Karpas-422 (cell line): Measurements from ENCODE around the gene RECQL5. TPM values are rescaled to one million over a fixed set of nuclear protein-coding genes. Genes with fewer than 3 reads are reported as not detected.

Source experiments
- DNase-seq: peaks from one replicate; pipeline ENCODE4 v3.0.0-alpha.2; 2015
- H2AFZ ChIP-seq: fragments of 200-600 bp; sonication (generic); 2 replicates; pipeline ENCODE4 v1.6.1; 2014; ENCODE audit warnings: antibody characterized with exemption, low read length, mixed read lengths
- H3K27ac ChIP-seq: fragments of 200-600 bp; sonication (generic); 2 replicates; pipeline ENCODE4 v1.5.1; 2014; ENCODE audit warnings: mild to moderate bottlenecking, low read length, moderate library complexity
- H3K27me3 ChIP-seq: fragments of 200-600 bp; sonication (generic); 2 replicates; pipeline ENCODE4 v1.6.1; 2014; ENCODE audit warnings: low read length, mixed read lengths
- H3K36me3 ChIP-seq: fragments of 200-600 bp; sonication (generic); 2 replicates; pipeline ENCODE4 v1.6.1; 2014; ENCODE audit warnings: low read length, mixed read lengths; ENCODE audit not compliant: insufficient read depth
- H3K4me1 ChIP-seq: fragments of 200-600 bp; sonication (generic); 2 replicates; pipeline ENCODE4 v1.6.1; 2014; ENCODE audit warnings: mild to moderate bottlenecking, low read length, mixed read lengths
- H3K4me2 ChIP-seq: fragments of 200-600 bp; sonication (generic); 2 replicates; pipeline ENCODE4 v1.6.1; 2014; ENCODE audit warnings: low read length, low read depth, mild to moderate bottlenecking; ENCODE audit not compliant: poor library complexity, severe bottlenecking
- H3K4me3 ChIP-seq: fragments of 200-600 bp; sonication (generic); 2 replicates; pipeline ENCODE4 v1.5.1; 2014; ENCODE audit warnings: mild to moderate bottlenecking, antibody characterized with exemption, low read length, mixed read lengths
- H3K79me2 ChIP-seq: fragments of 200-600 bp; sonication (generic); 2 replicates; pipeline ENCODE4 v1.6.1; 2014; ENCODE audit warnings: mild to moderate bottlenecking, low read length, mixed read lengths
- H3K9ac ChIP-seq: fragments of 200-600 bp; sonication (generic); 2 replicates; pipeline ENCODE4 v1.6.0; 2014; ENCODE audit warnings: low read length
- H3K9me2 ChIP-seq: fragments of 200-600 bp; sonication (generic), shearing (Covaris generic); replicated peaks from 2 replicates; pipeline ENCODE4 v1.6.0; 2014; ENCODE audit warnings: mild to moderate bottlenecking, low read length, moderate library complexity; ENCODE audit not compliant: insufficient read depth
- H3K9me3 ChIP-seq: fragments of 300-700, 200-600 bp; sonication (generic); 2 replicates; pipeline ENCODE4 v1.6.1; 2014; ENCODE audit warnings: low read length, mixed read lengths
- H4K20me1 ChIP-seq: fragments of 200-600 bp; sonication (generic); 2 replicates; pipeline ENCODE4 v1.6.1; 2014; ENCODE audit warnings: mild to moderate bottlenecking, antibody characterized with exemption, low read length, low read depth; ENCODE audit not compliant: insufficient read depth
- total RNA-seq: library from RNA; depleted of rRNA; stranded (reverse); fragments of >200 nt; shearing (Covaris generic); gene quantifications from 2 replicates; pipeline ENCODE4 v1.2.3, GENCODE V29; 2014; ENCODE audit warnings: low replicate concordance

Gene RECQL5
- total RNA-seq, 1 experiment from 2014 or later: 29.4 TPM

GRCh38 chr17:75652934-75653549 is 13.9 kb downstream of the RECQL5 start:
- Histone ChIP-seq H3K9me3 (no peaks in the 10 kb centered on the region), H2AFZ (no peak overlapping the region), H3K9me2 (no peaks in the 10 kb centered on the region), H3K79me2 (no peaks in the 10 kb centered on the region), H4K20me1 (no peaks in the 10 kb centered on the region), H3K27me3 (no peaks in the 10 kb centered on the region), H3K4me2 (no peak overlapping the region), H3K36me3 (peaks cover 9% of the 10 kb centered on the region; the same call in 1 of the 2 replicates), H3K4me3 (no peak overlapping the region), H3K4me1 (peaks cover 2% of the 10 kb centered on the region; the same call in 1 of the 2 replicates), H3K9ac (no peak overlapping the region), H3K27ac (no peak overlapping the region)
- DNase-seq: peak; percentile 77

GRCh38 chr17:75652341-75652740 is 14.6 kb downstream of the RECQL5 start:
- Histone ChIP-seq H3K9ac (no peak overlapping the region), H3K9me2 (no peaks in the 10 kb centered on the region), H3K27ac (no peak overlapping the region), H3K27me3 (no peaks in the 10 kb centered on the region), H2AFZ (no peak overlapping the region), H4K20me1 (no peaks in the 10 kb centered on the region), H3K79me2 (no peaks in the 10 kb centered on the region), H3K4me2 (no peak overlapping the region), H3K36me3 (peaks cover 8% of the 10 kb centered on the region; the same call in 1 of the 2 replicates), H3K9me3 (no peaks in the 10 kb centered on the region), H3K4me1 (peaks cover 2% of the 10 kb centered on the region; the same call in 1 of the 2 replicates), H3K4me3 (no peak overlapping the region)
- DNase-seq: no peak

DNA sequence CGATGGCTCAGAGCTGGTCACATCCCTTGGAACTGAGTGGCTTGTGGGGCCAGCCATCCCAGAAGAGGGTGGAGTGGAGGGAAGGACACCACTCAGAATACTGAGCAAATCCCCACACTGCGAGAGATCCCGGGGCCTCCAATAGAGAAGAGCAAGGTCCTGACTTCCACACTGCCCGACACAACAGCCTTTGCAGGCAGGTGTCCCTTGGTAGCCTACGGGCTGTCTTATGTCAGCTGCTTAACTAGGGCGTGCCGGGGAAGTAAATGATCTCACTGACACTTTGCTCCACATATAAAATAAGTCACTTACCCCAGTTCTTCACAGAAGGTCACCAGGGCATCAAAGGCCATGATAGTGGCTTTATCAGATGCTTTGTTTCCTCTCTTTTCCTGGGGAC is 16.1 kb downstream of the RECQL5 start:
- no peaks in the 10 kb centered on the region for H3K9me2 ChIP-seq
- H3K27me3 ChIP-seq: no peaks in the 10 kb centered on the region
- no peak overlapping the region for H3K4me2 ChIP-seq
- H3K79me2 ChIP-seq: no peaks in the 10 kb centered on the region
- no peak overlapping the region for H2AFZ ChIP-seq
- no peaks in the 10 kb centered on the region for H4K20me1 ChIP-seq
- no peak overlapping the region for H3K4me3 ChIP-seq
- H3K27ac ChIP-seq: no peak overlapping the region
- H3K9me3 ChIP-seq: no peaks in the 10 kb centered on the region
- peaks cover 5% of the 10 kb centered on the region; the same call in 1 of the 2 replicates for H3K36me3 ChIP-seq
- H3K4me1 ChIP-seq: peaks cover 2% of the 10 kb centered on the region; the same call in 1 of the 2 replicates
- DNase-seq: no peak
- H3K9ac ChIP-seq: no peak overlapping the region

DNA sequence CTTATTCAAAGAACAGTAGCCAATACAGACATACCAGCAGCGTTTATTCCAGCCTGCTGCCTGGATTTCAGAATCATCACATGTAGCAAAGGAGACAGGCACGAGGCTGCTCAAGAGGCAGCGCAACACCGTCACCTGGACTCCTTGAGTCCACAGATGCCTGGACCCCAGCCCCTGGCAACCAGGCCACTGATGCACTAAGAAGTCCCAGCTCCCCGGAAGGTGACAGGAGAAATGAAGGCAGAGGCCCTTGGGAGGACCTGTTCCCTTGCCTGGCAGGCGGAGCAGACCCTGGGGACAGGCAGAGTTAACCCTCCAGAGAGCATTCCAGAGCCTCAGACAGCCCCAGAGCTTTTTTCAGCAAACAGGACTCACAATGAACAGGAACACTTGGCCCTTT is 17.3 kb downstream of the RECQL5 start:
- no peaks in the 10 kb centered on the region for H3K79me2 ChIP-seq
- no peak overlapping the region for H3K9ac ChIP-seq
- H3K9me3 ChIP-seq: no peaks in the 10 kb centered on the region
- H3K27me3 ChIP-seq: no peaks in the 10 kb centered on the region
- H3K36me3 ChIP-seq: peaks cover 5% of the 10 kb centered on the region; the same call in 1 of the 2 replicates
- peaks cover 2% of the 10 kb centered on the region; the same call in 1 of the 2 replicates for H3K4me1 ChIP-seq
- no peak overlapping the region for H3K4me3 ChIP-seq
- H3K9me2 ChIP-seq: no peaks in the 10 kb centered on the region
- H3K4me2 ChIP-seq: no peak overlapping the region
- DNase-seq: no peak
- no peaks in the 10 kb centered on the region for H4K20me1 ChIP-seq
- H3K27ac ChIP-seq: no peak overlapping the region
- no peak overlapping the region for H2AFZ ChIP-seq

DNA sequence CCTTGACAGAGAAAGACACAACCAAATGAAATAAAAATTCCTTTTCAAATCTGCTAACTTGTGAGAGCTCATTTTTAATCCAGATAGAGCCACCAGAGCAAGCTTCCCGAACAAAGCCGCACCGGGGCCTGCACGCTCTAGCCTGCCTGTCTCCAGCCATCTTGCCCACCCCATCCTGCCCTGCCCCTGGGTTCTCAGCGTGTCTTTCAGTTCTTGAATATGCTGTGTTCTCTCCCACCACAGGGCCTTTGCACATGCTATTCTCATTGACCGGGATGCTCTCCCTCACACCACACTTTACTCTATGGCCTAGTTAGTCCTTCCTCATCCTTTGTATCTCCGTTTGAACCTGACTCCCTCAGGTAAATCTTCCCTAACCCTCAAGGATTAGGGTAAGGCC is 19.0 kb downstream of the RECQL5 start:
- Histone ChIP-seq H4K20me1 (no peaks in the 10 kb centered on the region), H3K9me3 (no peaks in the 10 kb centered on the region), H3K27me3 (no peaks in the 10 kb centered on the region), H2AFZ (no peak overlapping the region), H3K9me2 (no peaks in the 10 kb centered on the region), H3K4me1 (peaks cover 2% of the 10 kb centered on the region; the same call in 1 of the 2 replicates), H3K79me2 (no peaks in the 10 kb centered on the region), H3K4me3 (no peak overlapping the region), H3K36me3 (peaks cover 5% of the 10 kb centered on the region; the same call in 1 of the 2 replicates), H3K27ac (no peak overlapping the region), H3K9ac (no peak overlapping the region), H3K4me2 (no peak overlapping the region)
- no peak for DNase-seq

DNA sequence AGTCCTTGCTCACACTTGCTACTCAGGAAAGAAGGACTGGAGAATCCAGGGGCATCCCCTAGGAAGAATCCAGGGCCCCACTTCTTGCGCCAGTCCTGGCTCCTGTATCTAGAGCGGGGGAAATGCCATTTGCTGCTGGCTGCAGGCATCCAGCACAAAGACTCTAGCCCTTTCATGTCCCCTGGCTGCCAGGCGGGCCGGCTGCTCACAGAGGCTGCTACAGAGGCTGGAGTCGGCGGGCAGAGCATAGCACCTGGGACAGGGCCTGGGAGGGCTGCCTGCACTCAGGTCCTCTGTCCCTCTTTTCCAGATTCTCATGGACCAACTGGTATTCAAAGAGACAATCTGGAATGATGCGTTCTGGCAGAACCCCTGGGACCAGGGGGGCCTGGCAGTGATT is 19.9 kb downstream of the RECQL5 start:
- Histone ChIP-seq H3K27me3 (no peaks in the 10 kb centered on the region), H3K9me2 (no peaks in the 10 kb centered on the region), H3K27ac (no peak overlapping the region), H3K9me3 (no peaks in the 10 kb centered on the region), H2AFZ (no peak overlapping the region), H3K4me1 (no peaks in the 10 kb centered on the region), H3K4me3 (no peak overlapping the region), H3K36me3 (peaks cover 5% of the 10 kb centered on the region; the same call in 1 of the 2 replicates), H3K4me2 (no peak overlapping the region), H3K9ac (no peak overlapping the region), H4K20me1 (no peaks in the 10 kb centered on the region), H3K79me2 (no peaks in the 10 kb centered on the region)
- no peak for DNase-seq

- Histone ChIP-seq H3K27ac (no peak overlapping the region), H3K4me1 (no peaks in the 10 kb centered on the region), H2AFZ (no peak overlapping the region), H4K20me1 (no peaks in the 10 kb centered on the region), H3K9ac (no peak overlapping the region), H3K4me3 (no peak overlapping the region), H3K79me2 (no peaks in the 10 kb centered on the region), H3K4me2 (no peak overlapping the region), H3K36me3 (peaks cover 5% of the 10 kb centered on the region; the same call in 1 of the 2 replicates), H3K27me3 (no peaks in the 10 kb centered on the region), H3K9me2 (no peaks in the 10 kb centered on the region), H3K9me3 (no peaks in the 10 kb centered on the region)
- no peak for DNase-seq
Observed at GRCh38 chr17:75646638-75646992, 20.3 kb downstream of the RECQL5 start.

GRCh38 chr17:75645889-75646637 is 20.9 kb downstream of the RECQL5 start:
- Histone ChIP-seq H3K9ac (no peak overlapping the region), H3K4me3 (no peak overlapping the region), H3K27ac (no peak overlapping the region), H3K4me1 (no peaks in the 10 kb centered on the region), H4K20me1 (no peaks in the 10 kb centered on the region), H3K9me2 (no peaks in the 10 kb centered on the region), H3K4me2 (no peak overlapping the region), H3K36me3 (peaks cover 5% of the 10 kb centered on the region; the same call in 1 of the 2 replicates), H3K9me3 (no peaks in the 10 kb centered on the region), H2AFZ (no peak overlapping the region), H3K27me3 (no peaks in the 10 kb centered on the region), H3K79me2 (no peaks in the 10 kb centered on the region)
- no peak for DNase-seq
